HL-60 (cell line): Measurements from ENCODE around the gene DDX28.

ENCODE experiments used
- CTCF ChIP-seq: IDR thresholded peaks from one replicate; pipeline ENCODE4 v1.5.1; 2011; ENCODE audit warnings: low read length, control low read depth, inconsistent platforms; ENCODE audit not compliant: insufficient read depth
- GABPA ChIP-seq: IDR thresholded peaks from 2 replicates; pipeline ENCODE4 v1.6.1; 2012; ENCODE audit warnings: low read depth
- POLR2AphosphoS5 ChIP-seq: IDR thresholded peaks from 2 replicates; pipeline ENCODE4 v1.6.1; 2012; ENCODE audit warnings: low read depth
- REST ChIP-seq: IDR thresholded peaks from 2 replicates; pipeline ENCODE4 v1.6.1; 2012; ENCODE audit warnings: low read depth; ENCODE audit not compliant: insufficient replicate concordance
- SPI1 ChIP-seq: IDR thresholded peaks from 2 replicates; pipeline ENCODE4 v1.6.1; 2012; ENCODE audit warnings: low read depth, mild to moderate bottlenecking, borderline replicate concordance

- TF ChIP-seq CTCF: no peak
- TF ChIP-seq GABPA: no peak
- TF ChIP-seq SPI1: no peak
- no peak for TF ChIP-seq REST
- no peak for TF ChIP-seq POLR2AphosphoS5
Measured at GRCh38 chr16:68035227-68035626, 12.2 kb upstream of the DDX28 start.
